Smooth muscle cell (in vitro differentiated cells): ENCODE data around the gene HADHA. TPM values are rescaled to one million over a fixed set of nuclear protein-coding genes. Genes with fewer than 3 reads are reported as not detected.

Source experiments
- DNase-seq: peaks from one replicate; lab custom pipeline; 2025; ENCODE audit not compliant: unreplicated experiment; lab: John Stamatoyannopoulos, UW
- H2AFZ ChIP-seq: fragments of 200-600 bp; sonication (generic); 2 replicates; pipeline ENCODE4 v1.6.0; 2016; ENCODE audit warnings: antibody characterized with exemption, low read depth, mild to moderate bottlenecking
- H3F3A ChIP-seq: fragments of 200-600 bp; sonication (generic); 2 replicates; pipeline ENCODE4 v1.6.0; 2017; ENCODE audit warnings: antibody characterized with exemption, low read depth
- H3K27ac ChIP-seq: fragments of 200-600 bp; sonication (generic); 2 replicates; pipeline ENCODE4 v1.5.1; 2016; ENCODE audit warnings: low read depth, mild to moderate bottlenecking
- H3K27me3 ChIP-seq: fragments of 200-600 bp; sonication (generic); 2 replicates; pipeline ENCODE4 v1.6.1; 2016; ENCODE audit warnings: low read depth, mild to moderate bottlenecking
- H3K36me3 ChIP-seq: fragments of 200-600 bp; sonication (generic); 2 replicates; pipeline ENCODE4 v1.5.1; 2016; ENCODE audit warnings: low read depth
- H3K4me1 ChIP-seq: fragments of 200-600 bp; sonication (generic); 2 replicates; pipeline ENCODE4 v1.5.1; 2016; ENCODE audit warnings: low read depth
- H3K4me2 ChIP-seq: fragments of 200-600 bp; sonication (generic); 2 replicates; pipeline ENCODE4 v1.6.0; 2016; ENCODE audit warnings: mild to moderate bottlenecking
- H3K4me3 ChIP-seq: fragments of 200-600 bp; sonication (generic); 2 replicates; pipeline ENCODE4 v1.5.1; 2016; ENCODE audit warnings: mild to moderate bottlenecking
- H3K79me2 ChIP-seq: fragments of 200-600 bp; sonication (generic); 2 replicates; pipeline ENCODE4 v1.6.0; 2016; ENCODE audit warnings: low read depth, mild to moderate bottlenecking
- H3K9ac ChIP-seq: fragments of 200-600 bp; sonication (generic); 2 replicates; pipeline ENCODE4 v1.6.0; 2016; ENCODE audit warnings: low read depth
- H3K9me3 ChIP-seq: fragments of 200-600 bp; sonication (generic); replicated peaks from 2 replicates; pipeline ENCODE4 v1.5.1; 2016; ENCODE audit warnings: low read depth
- H4K20me1 ChIP-seq: fragments of 200-600 bp; sonication (generic); 2 replicates; pipeline ENCODE4 v1.6.0; 2016; ENCODE audit warnings: low read depth
- CTCF ChIP-seq: fragments of 200-600 bp; sonication (generic); IDR thresholded peaks from 2 replicates; pipeline ENCODE4 v1.5.1; 2017; ENCODE audit warnings: borderline replicate concordance, mild to moderate bottlenecking, antibody characterized with exemption; ENCODE audit not compliant: insufficient read depth, poor library complexity, severe bottlenecking
- WGBS: methylation state at CpG from one replicate; pipeline ENCODE4 v1.1.7; 2016; ENCODE audit warnings: low lambda C conversion rate; 5-methylcytosine and 5-hydroxymethylcytosine counted together
- polyA plus RNA-seq: library from polyadenylated mRNA; unstranded; fragments of >200 nt; fragmentation: Nextera tagmentation; extraction: Ambion mirVana; gene quantifications from 2 replicates; pipeline ENCODE4 v1.2.1, GENCODE V29; 2016
- total RNA-seq: library from RNA; depleted of rRNA; stranded (reverse); fragments of >200 nt; gene quantifications from 2 replicates; pipeline ENCODE4 v1.2.3, GENCODE V29; 2014

The HADHA gene
- total and polyA plus RNA-seq, 2 experiments from 2014 or later: 96.9 to 111 TPM

- Histone ChIP-seq H3K36me3 (no peaks in the 10 kb centered on the region), H3K4me1 (peaks cover 8% of the 10 kb centered on the region), H3K27me3 (no peaks in the 10 kb centered on the region), H3K9me3 (no peaks in the 10 kb centered on the region), H3F3A (peaks cover 8% of the 10 kb centered on the region), H3K27ac (peak overlapping the region; percentile 99), H4K20me1 (peaks cover 71% of the 10 kb centered on the region), H2AFZ (peak overlapping the region; percentile 84), H3K79me2 (peaks cover 92% of the 10 kb centered on the region), H3K4me2 (peak overlapping the region; percentile 98), H3K4me3 (peak overlapping the region; percentile 89), H3K9ac (peak overlapping the region; percentile 99)
- TF ChIP-seq CTCF: no peak
- peak; percentile 40 for DNase-seq
- WGBS: under 1% methylated on average over 22 of the region's 22 CpGs
Measured at GRCh38 chr2:26243470-26244308, 743 bp downstream of the HADHA start.

GRCh38 chr2:26241928-26242436, 2.5 kb downstream of the HADHA start:
- no peak for TF ChIP-seq CTCF
- H2AFZ ChIP-seq: no peak overlapping the region
- DNase-seq: no peak
- peaks cover 75% of the 10 kb centered on the region for H3K79me2 ChIP-seq
- peaks cover 8% of the 10 kb centered on the region for H3F3A ChIP-seq
- peaks cover 8% of the 10 kb centered on the region for H3K4me1 ChIP-seq
- H3K9ac ChIP-seq: no peak overlapping the region
- no peaks in the 10 kb centered on the region for H3K36me3 ChIP-seq
- peak overlapping the region; percentile 98 for H3K4me2 ChIP-seq
- H3K27ac ChIP-seq: no peak overlapping the region
- peak overlapping the region; percentile 89 for H3K4me3 ChIP-seq
- no peaks in the 10 kb centered on the region for H3K27me3 ChIP-seq
- 81% methylated on average over 6 of the region's 6 CpGs for WGBS
- peaks cover 64% of the 10 kb centered on the region for H4K20me1 ChIP-seq
- no peaks in the 10 kb centered on the region for H3K9me3 ChIP-seq

- Histone ChIP-seq H3K4me3 (no peak overlapping the region), H2AFZ (no peak overlapping the region), H3K36me3 (peaks cover 13% of the 10 kb centered on the region), H3K27me3 (no peaks in the 10 kb centered on the region), H3K27ac (no peak overlapping the region), H3K79me2 (peaks cover 45% of the 10 kb centered on the region), H3F3A (no peaks in the 10 kb centered on the region), H3K9me3 (no peaks in the 10 kb centered on the region), H3K9ac (no peak overlapping the region), H4K20me1 (peaks cover 47% of the 10 kb centered on the region), H3K4me2 (no peak overlapping the region), H3K4me1 (no peaks in the 10 kb centered on the region)
- 97% methylated on average over 4 of the region's 4 CpGs for WGBS
- DNase-seq: no peak
- no peak for TF ChIP-seq CTCF
Measured at GRCh38 chr2:26238311-26238958, 6.0 kb downstream of the HADHA start.
